ENCODE results near the gene PIAS4. TPM values are rescaled to one million over a fixed set of nuclear protein-coding genes. Genes with fewer than 3 reads are reported as not detected.
A peak's percentile ranks its signal among the peaks of the same experiment; 100 is the strongest.

PIAS4 gene
- total and polyA plus RNA-seq, 2 of the 13 experiments (the other 11 are each of a cell fraction or from before 2014, with no cell fraction given), result 9.0 to 20.1 TPM

DNA sequence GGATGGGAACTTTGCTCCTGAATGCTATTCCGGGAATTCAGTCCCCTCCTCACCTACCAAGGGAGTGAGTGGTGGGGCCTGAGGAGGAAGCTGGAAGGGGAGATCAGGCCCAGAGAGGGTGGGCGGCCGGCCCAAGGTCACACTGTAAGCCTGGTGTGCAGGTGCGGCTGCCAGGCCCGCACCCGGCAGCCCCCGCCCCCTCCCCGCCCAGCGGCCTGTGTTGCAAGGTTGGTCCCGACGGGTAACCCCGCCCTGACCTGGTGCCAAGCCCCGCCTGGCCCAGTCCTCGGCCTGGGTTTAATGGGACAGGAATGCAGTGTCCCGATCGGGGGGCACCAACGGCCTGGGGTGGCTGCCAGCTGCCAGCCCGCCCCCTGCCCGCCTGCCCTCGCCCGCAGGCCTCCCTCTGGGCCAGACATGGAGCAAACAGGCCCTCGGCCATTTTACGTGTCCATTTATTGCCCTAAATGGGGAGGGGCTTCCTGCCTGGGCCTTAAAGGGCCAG is 53.7 kb downstream of the PIAS4 start (continued):
- TF ChIP-seq, protein P1, sequence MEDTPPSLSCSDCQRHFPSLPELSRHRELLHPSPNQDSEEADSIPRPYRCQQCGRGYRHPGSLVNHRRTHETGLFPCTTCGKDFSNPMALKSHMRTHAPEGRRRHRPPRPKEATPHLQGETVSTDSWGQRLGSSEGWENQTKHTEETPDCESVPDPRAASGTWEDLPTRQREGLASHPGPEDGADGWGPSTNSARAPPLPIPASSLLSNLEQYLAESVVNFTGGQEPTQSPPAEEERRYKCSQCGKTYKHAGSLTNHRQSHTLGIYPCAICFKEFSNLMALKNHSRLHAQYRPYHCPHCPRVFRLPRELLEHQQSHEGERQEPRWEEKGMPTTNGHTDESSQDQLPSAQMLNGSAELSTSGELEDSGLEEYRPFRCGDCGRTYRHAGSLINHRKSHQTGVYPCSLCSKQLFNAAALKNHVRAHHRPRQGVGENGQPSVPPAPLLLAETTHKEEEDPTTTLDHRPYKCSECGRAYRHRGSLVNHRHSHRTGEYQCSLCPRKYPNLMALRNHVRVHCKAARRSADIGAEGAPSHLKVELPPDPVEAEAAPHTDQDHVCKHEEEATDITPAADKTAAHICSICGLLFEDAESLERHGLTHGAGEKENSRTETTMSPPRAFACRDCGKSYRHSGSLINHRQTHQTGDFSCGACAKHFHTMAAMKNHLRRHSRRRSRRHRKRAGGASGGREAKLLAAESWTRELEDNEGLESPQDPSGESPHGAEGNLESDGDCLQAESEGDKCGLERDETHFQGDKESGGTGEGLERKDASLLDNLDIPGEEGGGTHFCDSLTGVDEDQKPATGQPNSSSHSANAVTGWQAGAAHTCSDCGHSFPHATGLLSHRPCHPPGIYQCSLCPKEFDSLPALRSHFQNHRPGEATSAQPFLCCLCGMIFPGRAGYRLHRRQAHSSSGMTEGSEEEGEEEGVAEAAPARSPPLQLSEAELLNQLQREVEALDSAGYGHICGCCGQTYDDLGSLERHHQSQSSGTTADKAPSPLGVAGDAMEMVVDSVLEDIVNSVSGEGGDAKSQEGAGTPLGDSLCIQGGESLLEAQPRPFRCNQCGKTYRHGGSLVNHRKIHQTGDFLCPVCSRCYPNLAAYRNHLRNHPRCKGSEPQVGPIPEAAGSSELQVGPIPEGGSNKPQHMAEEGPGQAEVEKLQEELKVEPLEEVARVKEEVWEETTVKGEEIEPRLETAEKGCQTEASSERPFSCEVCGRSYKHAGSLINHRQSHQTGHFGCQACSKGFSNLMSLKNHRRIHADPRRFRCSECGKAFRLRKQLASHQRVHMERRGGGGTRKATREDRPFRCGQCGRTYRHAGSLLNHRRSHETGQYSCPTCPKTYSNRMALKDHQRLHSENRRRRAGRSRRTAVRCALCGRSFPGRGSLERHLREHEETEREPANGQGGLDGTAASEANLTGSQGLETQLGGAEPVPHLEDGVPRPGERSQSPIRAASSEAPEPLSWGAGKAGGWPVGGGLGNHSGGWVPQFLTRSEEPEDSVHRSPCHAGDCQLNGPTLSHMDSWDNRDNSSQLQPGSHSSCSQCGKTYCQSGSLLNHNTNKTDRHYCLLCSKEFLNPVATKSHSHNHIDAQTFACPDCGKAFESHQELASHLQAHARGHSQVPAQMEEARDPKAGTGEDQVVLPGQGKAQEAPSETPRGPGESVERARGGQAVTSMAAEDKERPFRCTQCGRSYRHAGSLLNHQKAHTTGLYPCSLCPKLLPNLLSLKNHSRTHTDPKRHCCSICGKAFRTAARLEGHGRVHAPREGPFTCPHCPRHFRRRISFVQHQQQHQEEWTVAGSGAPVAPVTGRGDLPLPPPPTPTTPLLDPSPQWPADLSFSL (CRISPR knock-in tag; IDR thresholded peaks at IDR 0.05), result no peak
- TF ChIP-seq KLF13 (CRISPR knock-in tag; IDR thresholded peaks at IDR 0.05), result 0 out of 2 replicates have a peak, but pooled peaks have one; percentile 17
- TF ChIP-seq ZKSCAN8 (CRISPR knock-in tag; IDR thresholded peaks at IDR 0.05; ENCODE audit: borderline replicate concordance), result 0 out of 2 replicates have a peak, but pooled peaks have one; percentile 57
- TF ChIP-seq CBX2 (IDR thresholded peaks at IDR 0.05; ENCODE audit: low read depth, low read length), result no peak
- no peak for TF ChIP-seq CBX2 (CRISPR knock-in tag; IDR thresholded peaks at IDR 0.05; ENCODE audit: low read depth)
- TF ChIP-seq ERF (CRISPR knock-in tag; IDR thresholded peaks at IDR 0.05), result peak; percentile 65; the same call in 1 of the 2 replicates
- TF ChIP-seq, protein P2, sequence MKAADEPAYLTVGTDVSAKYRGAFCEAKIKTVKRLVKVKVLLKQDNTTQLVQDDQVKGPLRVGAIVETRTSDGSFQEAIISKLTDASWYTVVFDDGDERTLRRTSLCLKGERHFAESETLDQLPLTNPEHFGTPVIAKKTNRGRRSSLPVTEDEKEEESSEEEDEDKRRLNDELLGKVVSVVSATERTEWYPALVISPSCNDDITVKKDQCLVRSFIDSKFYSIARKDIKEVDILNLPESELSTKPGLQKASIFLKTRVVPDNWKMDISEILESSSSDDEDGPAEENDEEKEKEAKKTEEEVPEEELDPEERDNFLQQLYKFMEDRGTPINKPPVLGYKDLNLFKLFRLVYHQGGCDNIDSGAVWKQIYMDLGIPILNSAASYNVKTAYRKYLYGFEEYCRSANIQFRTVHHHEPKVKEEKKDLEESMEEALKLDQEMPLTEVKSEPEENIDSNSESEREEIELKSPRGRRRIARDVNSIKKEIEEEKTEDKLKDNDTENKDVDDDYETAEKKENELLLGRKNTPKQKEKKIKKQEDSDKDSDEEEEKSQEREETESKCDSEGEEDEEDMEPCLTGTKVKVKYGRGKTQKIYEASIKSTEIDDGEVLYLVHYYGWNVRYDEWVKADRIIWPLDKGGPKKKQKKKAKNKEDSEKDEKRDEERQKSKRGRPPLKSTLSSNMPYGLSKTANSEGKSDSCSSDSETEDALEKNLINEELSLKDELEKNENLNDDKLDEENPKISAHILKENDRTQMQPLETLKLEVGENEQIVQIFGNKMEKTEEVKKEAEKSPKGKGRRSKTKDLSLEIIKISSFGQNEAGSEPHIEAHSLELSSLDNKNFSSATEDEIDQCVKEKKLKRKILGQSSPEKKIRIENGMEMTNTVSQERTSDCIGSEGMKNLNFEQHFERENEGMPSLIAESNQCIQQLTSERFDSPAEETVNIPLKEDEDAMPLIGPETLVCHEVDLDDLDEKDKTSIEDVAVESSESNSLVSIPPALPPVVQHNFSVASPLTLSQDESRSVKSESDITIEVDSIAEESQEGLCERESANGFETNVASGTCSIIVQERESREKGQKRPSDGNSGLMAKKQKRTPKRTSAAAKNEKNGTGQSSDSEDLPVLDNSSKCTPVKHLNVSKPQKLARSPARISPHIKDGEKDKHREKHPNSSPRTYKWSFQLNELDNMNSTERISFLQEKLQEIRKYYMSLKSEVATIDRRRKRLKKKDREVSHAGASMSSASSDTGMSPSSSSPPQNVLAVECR (CRISPR knock-in tag; IDR thresholded peaks at IDR 0.05; ENCODE audit: borderline replicate concordance), result peak; percentile 69
- 0 out of 2 replicates have a peak, but pooled peaks have one; percentile 8 for TF ChIP-seq HOXA5 (CRISPR knock-in tag; IDR thresholded peaks at IDR 0.05)
- TF ChIP-seq SRF (IDR thresholded peaks at IDR 0.05; ENCODE audit: low read depth, low read length), result 0 out of 2 replicates have a peak, but pooled peaks have one; percentile 50
- TF ChIP-seq AHR (CRISPR knock-in tag; IDR thresholded peaks at IDR 0.05), result no peak
- 0 out of 2 replicates have a peak, but pooled peaks have one; percentile 76 for TF ChIP-seq ZNF326 (CRISPR knock-in tag; IDR thresholded peaks at IDR 0.05; ENCODE audit: borderline replicate concordance)
- TF ChIP-seq SKI (IDR thresholded peaks at IDR 0.05; ENCODE audit: partially characterized antibody), result peak; percentile 10
- no peak for TF ChIP-seq ZNF333 (CRISPR knock-in tag; IDR thresholded peaks at IDR 0.05; ENCODE audit: borderline replicate concordance)
- no peak for TF ChIP-seq ZNF343 (CRISPR knock-in tag; IDR thresholded peaks at IDR 0.05)
- TF ChIP-seq RBM39 (IDR thresholded peaks at IDR 0.05; ENCODE audit: low read depth, low read length, poor library complexity, severe bottlenecking), result peak; percentile 26
- TF ChIP-seq ZNF761 (CRISPR knock-in tag; conservative IDR thresholded peaks at IDR 0.05), result no peak
- TF ChIP-seq ZMYM2 (CRISPR knock-in tag; IDR thresholded peaks at IDR 0.05), result no peak
- 0 out of 2 replicates have a peak, but pooled peaks have one; percentile 57 for TF ChIP-seq SAP130 (CRISPR knock-in tag; IDR thresholded peaks at IDR 0.05; ENCODE audit: low read depth)
- TF ChIP-seq ZSCAN9 (CRISPR knock-in tag; IDR thresholded peaks at IDR 0.05; ENCODE audit: borderline replicate concordance), result no peak
- no peak for TF ChIP-seq RFXANK (CRISPR knock-in tag; IDR thresholded peaks at IDR 0.05)

Data from HepG2 (cell line).